A549 (cell line): ENCODE measurements around the gene TOR1B. TPM values are rescaled to one million over a fixed set of nuclear protein-coding genes. Genes with fewer than 3 reads are reported as not detected.

Experiments used
- ATAC-seq, 2 experiments: fragments of 200-7000 bp in 1 of 2; fragments of >200 bp in 1 of 2; cut with Nextera tagmentation in 1 of 2; cut with Tn5 transposase in 1 of 2; 3 replicates each; pipeline versions ENCODE4 v1.8.0 to v1.9.1; 2018 to 2020; ENCODE audit warnings: mild to moderate bottlenecking in 1 of 2, moderate library complexity in 1 of 2
- CTCF ChIA-PET: fragments of 300-600 bp; sonication (Branson Sonifier 250); formaldehyde crosslinking; extraction: SDS; loops from one replicate; lab custom pipeline; 2021; ENCODE audit warnings: antibody characterized with exemption, inconsistent platforms; lab: Yijun Ruan, JAX
- POLR2A ChIA-PET: fragments of 350-600 bp; formaldehyde crosslinking; extraction: SDS; loops from one replicate; lab custom pipeline; 2021; ENCODE audit warnings: antibody characterized with exemption, inconsistent platforms; lab: Yijun Ruan, JAX
- DNase-seq, 2 experiments: peaks; one replicate each; pipeline versions ENCODE4 v3.0.0 to v3.0.0-alpha.2; 2011 to 2016; ENCODE audit warnings: low read depth in 1 of 2, low spot score in 1 of 2
- FAIRE-seq: peaks from 2 replicates; lab custom pipeline; 2011; peaks lifted over from hg19 to GRCh38; lab: Jason Lieb, UNC
- H3K27ac ChIP-seq, 2 experiments: fragments of >200 bp; sonication (Bioruptor Twin); formaldehyde crosslinking; 3 replicates each; pipeline ENCODE4 v1.5.1; 2016 to 2017
- H3K4me1 ChIP-seq: fragments of >200 bp; sonication (Bioruptor Twin); formaldehyde crosslinking; 3 replicates; pipeline ENCODE4 v1.6.1; 2016
- H3K4me2 ChIP-seq: fragments of >200 bp; sonication (Bioruptor Twin); formaldehyde crosslinking; 3 replicates; pipeline ENCODE4 v1.6.1; 2016
- H3K4me3 ChIP-seq: fragments of >200 bp; sonication (Bioruptor Twin); formaldehyde crosslinking; 3 replicates; pipeline ENCODE4 v1.5.1; 2016
- H3K9me3 ChIP-seq: fragments of >200 bp; sonication (Bioruptor Twin); formaldehyde crosslinking; 3 replicates; pipeline ENCODE4 v1.6.1; 2016
- BCL3 ChIP-seq: fragments of >200 bp; sonication (Bioruptor Twin); formaldehyde crosslinking; IDR thresholded peaks from 3 replicates; pipeline ENCODE4 v1.6.1; 2016
- BHLHE40 ChIP-seq: IDR thresholded peaks from 2 replicates; pipeline ENCODE4 v1.6.1; 2012; ENCODE audit warnings: low read depth, low read length, inconsistent platforms
- CTCF ChIP-seq: fragments of >200 bp; sonication (Bioruptor Twin); formaldehyde crosslinking; IDR thresholded peaks from 3 replicates; pipeline ENCODE4 v1.5.1; 2016
- EHMT2 ChIP-seq: fragments of 200-600 bp; sonication (generic); IDR thresholded peaks from 2 replicates; pipeline ENCODE4 v1.6.1; 2016; ENCODE audit warnings: antibody characterized with exemption, low read depth, mild to moderate bottlenecking, moderate library complexity
- FOSL2 ChIP-seq, 2 experiments: fragments of 450-650 bp in 1 of 2; fragments of >200 bp in 1 of 2; sonication (Bioruptor Twin) in 1 of 2; formaldehyde crosslinking; IDR thresholded peaks; 2 replicates each; pipeline versions ENCODE4 v1.5.0 to v1.6.1; 2016 to 2020; ENCODE audit warnings: mild to moderate bottlenecking in 1 of 2, moderate library complexity in 1 of 2
- FOXS1 ChIP-seq: fragments of 250-450 bp; sonication (Bioruptor Pico); IDR thresholded peaks from 2 replicates; pipeline ENCODE4 v1.5.0; 2020; ENCODE audit warnings: mild to moderate bottlenecking, moderate library complexity
- GATA3 ChIP-seq: IDR thresholded peaks from 2 replicates; pipeline ENCODE4 v1.6.1; 2012; ENCODE audit warnings: borderline replicate concordance
- JUN ChIP-seq, 2 experiments: fragments of >200 bp; sonication (Bioruptor Twin); formaldehyde crosslinking; IDR thresholded peaks; 2 replicates in 1 of 2; 3 replicates in 1 of 2; pipeline ENCODE4 v1.6.1; 2016 to 2017
- JUNB ChIP-seq: fragments of >200 bp; sonication (Bioruptor Twin); formaldehyde crosslinking; IDR thresholded peaks from 2 replicates; pipeline ENCODE4 v1.6.1; 2016
- KDM5A ChIP-seq: fragments of 200-600 bp; sonication (generic); IDR thresholded peaks from 2 replicates; pipeline ENCODE4 v1.6.1; 2016; ENCODE audit warnings: antibody characterized with exemption, mild to moderate bottlenecking
- MAX ChIP-seq: IDR thresholded peaks from 2 replicates; pipeline ENCODE4 v1.6.1; 2012
- MAZ ChIP-seq: fragments of 150-350 bp; IDR thresholded peaks from 2 replicates; pipeline ENCODE4 v1.6.1; 2014; ENCODE audit warnings: antibody characterized with exemption, low read depth, low read length, borderline replicate concordance
- MYC ChIP-seq: IDR thresholded peaks from 2 replicates; pipeline ENCODE4 v1.6.1; 2012; ENCODE audit warnings: mild to moderate bottlenecking, inconsistent platforms, low read length, improper control_type of control experiment, borderline replicate concordance
- PBX3 ChIP-seq: IDR thresholded peaks from 2 replicates; pipeline ENCODE4 v1.6.1; 2012
- PHF8 ChIP-seq: fragments of 200-600 bp; sonication (generic); IDR thresholded peaks from 2 replicates; pipeline ENCODE4 v1.6.1; 2016; ENCODE audit warnings: low read depth, mild to moderate bottlenecking, antibody characterized with exemption, moderate library complexity, borderline replicate concordance
- POLR2A ChIP-seq: IDR thresholded peaks from 2 replicates; pipeline ENCODE4 v1.6.1; 2012; ENCODE audit warnings: mild to moderate bottlenecking, low read length
- RAD21 ChIP-seq, 2 experiments: fragments of >200 bp in 1 of 2; sonication (Bioruptor Twin) in 1 of 2; formaldehyde crosslinking in 1 of 2; IDR thresholded peaks in 1 of 2; conservative IDR thresholded peaks in 1 of 2; 2 replicates in 1 of 2; 3 replicates in 1 of 2; pipeline ENCODE4 v1.6.1; 2012 to 2018; ENCODE audit warnings: inconsistent platforms in 1 of 2
- SREBF2 ChIP-seq: fragments of 450-650 bp; IDR thresholded peaks from 2 replicates; pipeline ENCODE4 v1.6.1; 2014; ENCODE audit warnings: mild to moderate bottlenecking, moderate library complexity
- ZC3H11A ChIP-seq: fragments of 450-650 bp; IDR thresholded peaks from 2 replicates; pipeline ENCODE4 v1.6.1; 2014; ENCODE audit warnings: antibody characterized with exemption, mild to moderate bottlenecking
- ZFP36 ChIP-seq: fragments of 450-650 bp; IDR thresholded peaks from 2 replicates; pipeline ENCODE4 v1.6.1; 2014; ENCODE audit warnings: borderline replicate concordance; ENCODE audit not compliant: partially characterized antibody
- WGBS: methylation state at CpG from one replicate; pipeline ENCODE4 v1.1.6; 2017; ENCODE audit errors: missing lambda C conversion rate; 5-methylcytosine and 5-hydroxymethylcytosine counted together
- polyA plus RNA-seq, 4 experiments: library from polyadenylated mRNA; depleted of rRNA in 3 of 4; stranded (reverse); fragments of >200 nt; fragmentation: RNase III in 1 of 4; extraction: RNeasy Plus Mini Kit Qiagen cat#74134 plus additional on column Dnase treatment in 1 of 4; gene quantifications; 2 replicates in 3 of 4; 3 replicates in 1 of 4; pipeline ENCODE4 v1.2.3, GENCODE V29; 2011 to 2017

The TOR1B gene
- polyA plus RNA-seq, 2 of the 4 experiments (the other 2 are of a cell fraction), result 24.9 to 32.4 TPM

GRCh38 chr9:129832982-129833381, 30.0 kb downstream of the TOR1B start:
- TF ChIP-seq ZFP36 (no peak), ZC3H11A (no peak), GATA3 (no peak), SREBF2 (no peak), FOSL2 (IDR thresholded peaks at IDR 0.05) (no peak), FOSL2 (CRISPR knock-in tag; IDR thresholded peaks at IDR 0.05) (peak; percentile 45; the same call in 1 of the 2 replicates)
- TF ChIP-seq, all 56 proteins: peak for 1
- POLR2A ChIA-PET, result interaction anchor here (0.6 kb wide), 1 partner anchor 15 kb away, joined by 4 read pairs; no protein-coding TSS in a partner anchor
- WGBS, result 83% methylated on average over 1 of the region's 1 CpG
- peaks cover 15% of the 10 kb centered on the region; the same call in 2 of the 3 replicates for H3K4me1 ChIP-seq
- no peak overlapping the region for H3K4me2 ChIP-seq
- H3K4me3 ChIP-seq, result no peak overlapping the region
- ATAC-seq (no peak), DNase-seq (no peak), FAIRE-seq (no peak)
- no peak overlapping the region for H3K27ac ChIP-seq
- no peaks in the 10 kb centered on the region for H3K9me3 ChIP-seq
- CTCF ChIA-PET, result interaction anchor here (0.6 to 1.5 kb wide), 3 partner anchors 19 to 77 kb away, joined by 3 to 4 read pairs (median 3); no protein-coding TSS in a partner anchor

- ChIA-PET POLR2A (interaction anchor here (0.6 to 1.1 kb wide), 3 partner anchors 10 to 133 kb away, joined by 3 to 8 read pairs (median 3); no protein-coding TSS in a partner anchor), CTCF (interaction anchor here (0.7 to 0.9 kb wide), 3 partner anchors 10 to 286 kb away, joined by 3 read pairs; no protein-coding TSS in a partner anchor)
- FAIRE-seq, result no peak
- DNase-seq, result peak in 1 of 2 experiments; percentile 20
- Histone ChIP-seq H3K4me3 (peak overlapping the region; percentile 96), H3K27ac (peak overlapping the region; percentile 77 to 86), H3K4me1 (peaks cover 15% of the 10 kb centered on the region; the same call in 2 of the 3 replicates), H3K9me3 (no peaks in the 10 kb centered on the region), H3K4me2 (peak overlapping the region; percentile 81)
- peak; percentile 51 to 57 for ATAC-seq
- TF ChIP-seq MAX, result no peak
- no peak for TF ChIP-seq BHLHE40
- no peak for TF ChIP-seq FOXS1 (CRISPR knock-in tag)
- TF ChIP-seq PBX3, result no peak
- no peak for TF ChIP-seq JUNB
- no peak for TF ChIP-seq CTCF
- WGBS, result 2% methylated on average over 32 of the region's 32 CpGs
Measured at GRCh38 chr9:129834489-129835127, 31.6 kb downstream of the TOR1B start.

- WGBS, result 1% methylated on average over 29 of the region's 81 CpGs
- Histone ChIP-seq H3K27ac (peak within 1 kb of the TSS; percentile 79 to 90), H3K4me2 (peak within 1 kb of the TSS; percentile 93)
- TF ChIP-seq MAZ, result no peak
- peak; percentile 90 for TF ChIP-seq PBX3
- peak; percentile 60 for TF ChIP-seq MAX
- peak; percentile 91 for TF ChIP-seq POLR2A
- peak; percentile 37 to 77; a peak in 3 of 5 replicates for TF ChIP-seq JUN (IDR thresholded peaks at IDR 0.05)
- TF ChIP-seq ZFP36, result no peak
- TF ChIP-seq KDM5A, result peak; percentile 73; the same call in 1 of the 2 replicates
- peak; percentile 87 for TF ChIP-seq BCL3
- no peak; a peak in 1 of 5 replicates for TF ChIP-seq RAD21 (conservative IDR thresholded peaks at IDR 0.05 in 1 of 2, IDR thresholded peaks at IDR 0.05 in 1 of 2)
- peak; percentile 59; the same call in 1 of the 2 replicates for TF ChIP-seq MYC
- TF ChIP-seq BHLHE40, result peak; percentile 58; the same call in 1 of the 2 replicates
- peak; percentile 74; the same call in 1 of the 2 replicates for TF ChIP-seq PHF8
- no peak for TF ChIP-seq EHMT2
- TF ChIP-seq, all 56 proteins: peak for 9
- ChIA-PET POLR2A (interaction anchor here (0.6 to 1.1 kb wide), 3 partner anchors 11 to 133 kb away, joined by 3 to 8 read pairs (median 3); no protein-coding TSS in a partner anchor), CTCF (interaction anchor here (0.8 kb wide), 1 partner anchor 285 kb away, joined by 3 read pairs; no protein-coding TSS in a partner anchor)
- peak; percentile 96 to 97 for ATAC-seq
- Histone ChIP-seq H3K9me3 (no peaks in the 10 kb centered on the region), H3K4me1 (peaks cover 15% of the 10 kb centered on the region; the same call in 2 of the 3 replicates), H3K4me3 (peak within 1 kb of the TSS; percentile 96)
- no peak for FAIRE-seq
- peak; percentile 91 to 95 for DNase-seq
Measured at GRCh38 chr9:129835128-129835859, 32.3 kb downstream of the TOR1B start, which contains the start of the genes C9orf78 and USP20. TSS of gene C9orf78 (minus strand) at chr9:129835275. CDS start at chr9:129835221, 54 bp downstream. TSS of gene USP20 (plus strand) at chr9:129835458. CDS start at chr9:129852556, 17,098 bp downstream.
